NCI-H2227 treated with DMSO at 0.1 percent for 48 hours (cell line): Measurements from ENCODE around the gene PDGFC.
"Not testable (repeated sequence)": the region's sequence is repeated elsewhere in the genome, so short reads cannot be mapped to it uniquely, and the experiment has no call there.

Experiments used
- DNase-seq: peaks from one replicate; lab custom pipeline; 2025; lab: John Stamatoyannopoulos, UW

Gene PDGFC

GRCh38 chr4:156901871-156902270 is 69.7 kb downstream of the PDGFC start:
- no peak for DNase-seq

- DNase-seq, result no peak
Measured at GRCh38 chr4:156898373-156899117, 73.1 kb downstream of the PDGFC start.

- no peak for DNase-seq
Measured at GRCh38 chr4:156896527-156896926, 75.1 kb downstream of the PDGFC start.

GRCh38 chr4:156894234-156894633 is 77.4 kb downstream of the PDGFC start:
- no peak for DNase-seq

GRCh38 chr4:156892805-156893204 is 78.8 kb downstream of the PDGFC start:
- no peak for DNase-seq

GRCh38 chr4:156889616-156890594 is 81.7 kb downstream of the PDGFC start:
- DNase-seq, result no peak

GRCh38 chr4:156888762-156889161 is 82.8 kb downstream of the PDGFC start:
- DNase-seq, result no peak

- no peak for DNase-seq
Measured at GRCh38 chr4:156886481-156886880, 85.1 kb downstream of the PDGFC start.

GRCh38 chr4:156885374-156885773 is 86.2 kb downstream of the PDGFC start:
- DNase-seq, result no peak

GRCh38 chr4:156884183-156884582 is 87.4 kb downstream of the PDGFC start:
- DNase-seq, result no peak

GRCh38 chr4:156875704-156876103 is 95.9 kb downstream of the PDGFC start:
- no peak for DNase-seq

GRCh38 chr4:156875055-156875454 is 96.5 kb downstream of the PDGFC start:
- DNase-seq, result no peak

- DNase-seq, result no peak
Measured at GRCh38 chr4:156873799-156874198, 97.8 kb downstream of the PDGFC start.

GRCh38 chr4:156870861-156871260 is 100.7 kb downstream of the PDGFC start:
- no peak for DNase-seq

- DNase-seq, result no peak
Measured at GRCh38 chr4:156870131-156870530, 101.5 kb downstream of the PDGFC start.

GRCh38 chr4:156866088-156866487 is 105.5 kb downstream of the PDGFC start:
- DNase-seq, result not testable (repeated sequence)

GRCh38 chr4:156865451-156865850 is 106.1 kb downstream of the PDGFC start:
- no peak for DNase-seq

GRCh38 chr4:156858071-156858470 is 113.5 kb downstream of the PDGFC start:
- no peak for DNase-seq

- DNase-seq, result no peak
Measured at GRCh38 chr4:156838761-156839160, 132.8 kb downstream of the PDGFC start.

- DNase-seq, result no peak
Measured at GRCh38 chr4:156837625-156838345, 133.8 kb downstream of the PDGFC start.

GRCh38 chr4:156832886-156833285 is 138.7 kb downstream of the PDGFC start:
- no peak for DNase-seq

- no peak for DNase-seq
Measured at GRCh38 chr4:156830351-156830750, 141.2 kb downstream of the PDGFC start.
